Esophagus muscularis mucosa (tissue), 3 donors: ENCODE results near the gene KRTAP10-10.

ENCODE experiments used
- CTCF ChIP-seq, 3 experiments: fragments of 200-600 bp in 2 of 3; fragments of 450-650 bp in 1 of 3; sonication (generic) in 2 of 3; IDR thresholded peaks; one replicate each; pipeline ENCODE4 v1.5.1; 2017 to 2019; ENCODE audit warnings: antibody characterized with exemption in 3 of 3, mild to moderate bottlenecking in 2 of 3, moderate library complexity in 1 of 3
- POLR2A ChIP-seq: fragments of 450-650 bp; IDR thresholded peaks from one replicate; pipeline ENCODE4 v1.6.1; 2017; ENCODE audit warnings: antibody characterized with exemption, moderate library complexity, mild to moderate bottlenecking, low read depth
- POLR2AphosphoS5 ChIP-seq, 2 donors: sonication (generic); formaldehyde crosslinking; IDR thresholded peaks; one replicate each; pipeline ENCODE4 v1.6.1; 2017; ENCODE audit warnings: antibody characterized with exemption in 2 of 2

DNA sequence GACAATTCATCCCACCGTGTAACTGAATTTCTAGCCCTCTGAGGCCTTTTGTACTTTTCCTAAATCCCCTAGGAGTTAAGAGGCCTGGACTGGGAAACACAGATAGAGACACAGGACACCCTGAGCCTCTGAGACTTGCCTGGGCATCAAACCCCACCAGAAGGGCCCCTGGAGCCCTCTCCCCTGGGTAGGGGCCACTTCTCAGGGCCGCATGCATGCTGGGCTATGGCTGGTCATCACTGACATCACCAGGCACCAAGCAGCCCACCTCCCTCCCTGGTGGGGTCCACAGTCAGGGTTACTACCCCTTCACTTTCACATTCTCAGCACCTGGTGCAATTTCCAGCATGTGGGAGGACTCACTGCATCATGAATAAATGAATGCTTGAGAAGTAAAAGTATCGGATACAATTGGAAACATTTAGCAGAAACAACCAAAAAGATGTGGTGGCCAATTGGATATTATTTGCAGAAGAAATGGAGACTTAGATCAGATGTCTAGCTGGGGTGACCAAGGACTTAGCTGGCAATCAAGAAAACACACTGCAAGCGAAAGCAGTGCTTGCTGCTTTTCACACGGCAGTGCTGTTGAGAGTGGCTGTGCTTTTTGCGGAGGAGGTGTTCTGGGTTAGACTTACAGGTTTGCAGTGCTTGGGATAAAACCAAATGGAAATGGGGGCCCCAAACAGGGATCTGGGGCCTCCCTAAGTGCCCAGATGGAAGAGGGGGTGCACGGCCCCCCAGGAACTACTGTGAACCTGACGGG, 37.7 kb upstream of the KRTAP10-10 start:
- TF ChIP-seq POLR2A, result no peak
- no peak for TF ChIP-seq CTCF (IDR thresholded peaks at IDR 0.05)
- no peak for TF ChIP-seq POLR2AphosphoS5 (IDR thresholded peaks at IDR 0.05)
